Epithelial cell of proximal tubule (primary cell): ENCODE results near the gene FBXL7. TPM values are rescaled to one million over a fixed set of nuclear protein-coding genes. Genes with fewer than 3 reads are reported as not detected.

ENCODE experiments used
- DNase-seq: peaks from one replicate; pipeline ENCODE4 v3.0.0-alpha.2; 2011; ENCODE audit warnings: low read depth
- H3K4me3 ChIP-seq: 2 replicates; pipeline ENCODE4 v1.5.1; 2011; ENCODE audit warnings: low read depth, mild to moderate bottlenecking, low read length
- total RNA-seq: library from RNA; depleted of rRNA; stranded (reverse); fragments of >200 nt; gene quantifications from 2 replicates; pipeline ENCODE4 v1.2.3, GENCODE V29; 2015
- TF ChIP-seq, protein P1 (sequence below): conservative IDR thresholded peaks from 2 replicates; pipeline ENCODE4 v1.5.1; 2012; ENCODE audit warnings: low read depth, mild to moderate bottlenecking, low read length

FBXL7 gene
- total RNA-seq, 1 donor from 2014 or later = 5.6 TPM

DNA sequence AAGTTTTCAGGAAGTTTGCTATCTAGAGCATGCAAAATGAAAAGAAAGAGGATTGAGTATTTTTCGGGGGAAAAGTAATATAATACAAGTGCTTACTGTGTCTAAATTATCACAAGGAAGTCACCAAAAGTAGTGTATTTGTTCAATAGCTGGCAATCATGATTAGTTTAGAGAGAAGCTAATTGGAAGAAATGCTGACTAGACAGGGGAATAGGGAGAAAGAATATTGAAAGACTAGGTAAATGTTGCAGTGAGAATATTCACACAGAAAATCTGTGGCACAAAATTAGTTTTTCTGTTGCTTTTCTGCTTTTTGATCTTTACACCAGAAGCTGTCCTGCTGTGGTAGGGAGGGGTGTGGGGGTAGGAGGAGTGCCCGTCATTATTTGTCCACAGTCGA lies 440.9 kb downstream of the FBXL7 start:
- TF ChIP-seq, protein P1, sequence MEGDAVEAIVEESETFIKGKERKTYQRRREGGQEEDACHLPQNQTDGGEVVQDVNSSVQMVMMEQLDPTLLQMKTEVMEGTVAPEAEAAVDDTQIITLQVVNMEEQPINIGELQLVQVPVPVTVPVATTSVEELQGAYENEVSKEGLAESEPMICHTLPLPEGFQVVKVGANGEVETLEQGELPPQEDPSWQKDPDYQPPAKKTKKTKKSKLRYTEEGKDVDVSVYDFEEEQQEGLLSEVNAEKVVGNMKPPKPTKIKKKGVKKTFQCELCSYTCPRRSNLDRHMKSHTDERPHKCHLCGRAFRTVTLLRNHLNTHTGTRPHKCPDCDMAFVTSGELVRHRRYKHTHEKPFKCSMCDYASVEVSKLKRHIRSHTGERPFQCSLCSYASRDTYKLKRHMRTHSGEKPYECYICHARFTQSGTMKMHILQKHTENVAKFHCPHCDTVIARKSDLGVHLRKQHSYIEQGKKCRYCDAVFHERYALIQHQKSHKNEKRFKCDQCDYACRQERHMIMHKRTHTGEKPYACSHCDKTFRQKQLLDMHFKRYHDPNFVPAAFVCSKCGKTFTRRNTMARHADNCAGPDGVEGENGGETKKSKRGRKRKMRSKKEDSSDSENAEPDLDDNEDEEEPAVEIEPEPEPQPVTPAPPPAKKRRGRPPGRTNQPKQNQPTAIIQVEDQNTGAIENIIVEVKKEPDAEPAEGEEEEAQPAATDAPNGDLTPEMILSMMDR = no peak
- DNase-seq = no peak
- H3K4me3 ChIP-seq = no peak overlapping the region

DNA sequence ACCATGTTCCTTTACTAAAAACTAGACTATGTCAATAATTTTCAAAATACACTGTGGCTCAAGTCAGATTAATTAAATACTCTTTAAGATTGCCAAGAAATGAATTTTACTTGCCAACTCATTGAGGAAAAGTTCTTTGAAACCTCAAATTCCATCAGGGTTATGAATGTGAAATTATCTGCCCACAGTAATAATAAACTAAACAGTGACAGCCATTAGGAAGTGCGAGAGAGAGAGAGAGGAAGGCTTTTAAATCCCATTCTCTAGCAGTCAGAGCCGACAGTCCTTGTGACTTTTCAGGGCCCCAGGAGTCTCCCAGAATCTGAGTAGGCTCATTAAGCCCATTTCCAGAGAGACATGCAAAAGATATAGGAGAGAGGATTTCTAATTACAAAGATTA lies 443.5 kb downstream of the FBXL7 start:
- TF ChIP-seq, protein P1 = no peak
- no peak for DNase-seq
- H3K4me3 ChIP-seq = no peak overlapping the region

DNA sequence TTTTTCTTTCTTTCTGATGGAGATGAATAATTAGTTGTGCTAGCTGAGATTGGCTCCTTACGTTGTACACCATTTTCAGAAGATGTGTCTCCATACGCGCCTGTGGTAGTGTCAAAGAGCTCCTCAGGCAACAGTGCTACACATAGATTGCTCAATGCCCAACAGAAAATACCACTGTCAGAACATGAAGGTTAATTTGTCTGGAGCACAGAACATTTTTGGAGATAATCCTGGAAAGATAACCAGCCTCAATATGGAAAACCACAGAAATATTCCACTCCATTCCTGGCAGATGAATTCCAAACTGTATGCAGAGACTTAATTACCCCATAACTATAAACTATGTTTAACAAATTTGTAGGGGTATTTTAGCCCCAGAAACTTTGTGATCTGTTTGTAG lies 446.0 kb downstream of the FBXL7 start:
- TF ChIP-seq, protein P1 = no peak
- no peak overlapping the region for H3K4me3 ChIP-seq
- DNase-seq = no peak

GRCh38 chr5:15948190-15948589 lies 448.2 kb downstream of the FBXL7 start:
- H3K4me3 ChIP-seq = no peak overlapping the region
- TF ChIP-seq, protein P1 = no peak
- DNase-seq = no peak

DNA sequence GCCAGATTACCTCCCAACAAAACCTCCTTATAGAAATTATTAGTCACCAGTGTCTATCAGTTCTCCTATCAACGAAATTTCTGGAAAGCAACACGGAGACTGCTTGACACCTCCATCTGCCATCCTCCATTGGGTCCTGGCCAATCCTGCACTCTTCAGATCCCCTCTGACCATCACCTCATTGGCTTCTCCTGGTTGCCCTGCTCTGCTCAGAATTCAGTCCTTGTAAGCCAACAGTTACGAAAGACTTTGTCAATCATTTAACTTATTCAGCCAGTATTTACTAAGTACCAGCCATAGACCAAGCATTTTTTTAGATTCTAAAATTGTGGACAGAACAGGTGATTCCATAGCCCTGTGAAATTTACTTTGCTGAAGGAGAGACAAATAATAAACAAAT lies 451.1 kb downstream of the FBXL7 start:
- no peak overlapping the region for H3K4me3 ChIP-seq
- DNase-seq = no peak
- TF ChIP-seq, protein P1 = no peak

DNA sequence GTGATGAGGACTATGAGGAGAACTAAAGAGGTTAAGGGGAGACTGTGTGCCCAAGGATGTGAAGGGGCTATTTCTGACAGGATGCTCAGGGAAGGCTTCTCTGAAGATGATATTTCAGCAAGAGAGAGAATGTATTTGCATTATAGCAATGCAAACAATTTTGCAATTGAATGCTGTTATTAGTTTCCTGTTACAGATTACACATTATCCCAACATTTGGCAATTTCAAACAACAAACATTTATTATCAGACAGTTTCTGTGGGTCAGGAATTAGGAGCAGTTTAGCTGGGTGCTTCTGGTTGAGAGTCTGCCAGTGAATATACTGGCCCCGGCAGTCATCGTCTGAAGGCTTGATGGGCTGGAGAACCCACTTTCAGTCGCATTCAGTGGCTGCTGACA lies 451.6 kb downstream of the FBXL7 start:
- H3K4me3 ChIP-seq = no peak overlapping the region
- TF ChIP-seq, protein P1 = no peak
- no peak for DNase-seq

DNA sequence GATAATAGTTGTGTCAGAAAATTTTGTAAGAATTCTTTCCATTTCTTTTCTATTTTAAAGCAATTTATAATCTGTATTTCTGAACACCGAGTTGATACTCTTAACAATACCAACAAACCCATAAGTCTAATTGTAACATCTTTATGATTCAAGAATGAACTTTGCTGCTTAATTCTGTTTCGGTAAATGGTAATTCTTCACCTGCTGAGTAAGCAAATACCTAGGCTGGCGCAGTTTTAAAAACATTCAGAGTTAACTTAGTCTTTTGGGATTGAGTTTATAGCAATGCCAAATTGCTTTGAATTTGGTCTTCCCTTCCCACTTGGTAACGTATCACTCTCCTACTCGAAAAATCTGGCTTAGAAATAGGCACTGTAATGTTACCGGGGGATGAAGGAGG lies 456.6 kb downstream of the FBXL7 start:
- DNase-seq = no peak
- TF ChIP-seq, protein P1 = no peak
- H3K4me3 ChIP-seq = no peak overlapping the region
